HG02759 (cell line): ENCODE data around the gene APOL5.
"Not testable (repeated sequence)": the region's sequence is repeated elsewhere in the genome, so short reads cannot be mapped to it uniquely, and the experiment has no call there.

Source experiments
- ATAC-seq: cut with Tn5 transposase; IDR thresholded peaks from one replicate; pipeline ENCODE4 v1.9.1; 2021; ENCODE audit warnings: mild to moderate bottlenecking, moderate library complexity; ENCODE audit not compliant: unreplicated experiment

Gene APOL5

DNA sequence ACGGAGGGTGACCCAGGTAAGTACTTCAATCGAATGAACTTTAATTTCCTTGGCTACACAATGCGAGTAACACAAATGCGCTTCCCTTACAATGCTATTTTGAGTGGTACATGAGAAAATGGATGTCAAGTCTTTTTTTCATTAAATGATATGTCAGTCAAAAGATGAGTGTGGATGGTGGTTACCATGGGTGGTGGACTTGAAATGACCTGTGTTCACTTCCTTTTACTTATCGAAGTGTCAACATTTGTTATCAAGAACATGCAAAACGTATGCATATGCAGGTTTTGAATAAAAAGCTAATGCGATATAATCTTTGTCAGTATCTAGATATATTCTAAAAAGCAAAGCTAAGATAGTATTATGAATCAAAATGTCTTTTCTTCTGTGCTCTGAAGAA is 8.8 kb upstream of the APOL5 start:
- ATAC-seq, result no peak

GRCh38 chr22:35711336-35711735 is 6.3 kb upstream of the APOL5 start:
- no peak for ATAC-seq

DNA sequence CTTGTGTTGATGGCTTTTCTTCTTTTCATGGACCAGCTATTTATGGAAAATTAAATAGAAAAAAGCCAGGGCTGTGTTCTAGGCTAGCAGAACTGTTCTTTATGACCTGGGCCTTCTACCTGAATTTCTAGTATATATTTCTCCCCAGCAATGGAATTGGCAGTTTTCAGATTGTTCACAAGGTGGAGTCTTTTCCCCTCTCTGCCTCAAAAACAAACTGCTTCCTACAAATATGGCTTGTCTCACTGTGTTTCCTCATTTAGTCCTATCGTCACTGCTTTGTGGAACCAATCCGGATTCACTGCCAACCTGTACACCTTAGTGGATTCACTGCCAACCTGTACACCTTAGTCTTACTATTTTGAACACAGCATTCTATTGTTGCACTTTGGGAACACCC is 5.0 kb upstream of the APOL5 start:
- ATAC-seq, result no peak

DNA sequence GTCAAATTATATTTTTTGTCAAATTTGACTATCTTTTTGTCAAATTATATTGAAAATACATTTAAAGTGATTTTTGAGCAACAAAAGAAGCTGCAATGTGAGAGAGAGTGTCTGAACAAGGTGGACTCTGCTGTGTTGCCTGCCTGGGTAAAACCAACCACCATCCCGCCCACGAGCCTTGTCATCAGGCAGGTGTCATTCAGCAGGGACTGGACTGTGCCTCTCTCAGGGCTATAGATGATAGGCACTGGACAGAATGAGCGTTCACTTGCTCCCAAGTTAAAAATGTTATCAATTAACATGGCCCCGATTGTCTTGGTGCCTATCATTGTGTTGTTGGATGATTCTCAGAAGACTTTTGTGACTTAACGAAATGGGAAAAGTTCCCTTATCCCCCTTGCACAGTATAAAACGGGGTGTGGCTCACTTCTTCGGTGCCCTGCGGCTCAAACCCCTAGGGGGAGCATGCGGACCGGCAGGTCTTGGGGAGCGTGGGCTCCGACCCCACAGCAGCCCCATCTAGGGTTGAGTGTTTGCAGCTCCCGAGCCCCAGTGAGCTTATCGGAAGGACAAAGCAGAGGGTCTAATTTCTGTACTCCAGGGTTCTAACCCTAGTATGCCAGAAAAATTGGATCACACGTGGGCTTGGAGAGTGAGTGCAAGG is 1.7 kb downstream of the APOL5 start:
- no peak for ATAC-seq

DNA sequence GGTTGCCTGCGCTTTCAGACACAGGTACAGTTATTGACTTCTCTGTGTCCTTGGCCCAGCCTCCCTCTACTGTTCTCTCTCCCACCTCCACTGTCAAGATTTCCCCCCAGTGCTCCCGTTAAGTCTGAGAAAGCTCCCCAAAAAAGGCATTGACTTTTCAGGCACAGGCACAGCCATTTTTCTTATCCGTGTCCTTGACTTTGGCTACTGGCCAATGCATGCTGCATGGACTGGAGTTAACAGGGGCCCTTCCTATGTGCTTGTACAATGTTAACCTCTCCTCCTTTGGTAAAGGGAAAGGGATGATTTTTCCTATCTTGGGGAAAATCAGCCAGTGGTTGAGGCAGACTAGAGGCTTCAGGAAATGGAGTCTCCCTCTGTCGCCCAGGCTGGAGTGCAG is 4.3 kb downstream of the APOL5 start:
- no peak for ATAC-seq

DNA sequence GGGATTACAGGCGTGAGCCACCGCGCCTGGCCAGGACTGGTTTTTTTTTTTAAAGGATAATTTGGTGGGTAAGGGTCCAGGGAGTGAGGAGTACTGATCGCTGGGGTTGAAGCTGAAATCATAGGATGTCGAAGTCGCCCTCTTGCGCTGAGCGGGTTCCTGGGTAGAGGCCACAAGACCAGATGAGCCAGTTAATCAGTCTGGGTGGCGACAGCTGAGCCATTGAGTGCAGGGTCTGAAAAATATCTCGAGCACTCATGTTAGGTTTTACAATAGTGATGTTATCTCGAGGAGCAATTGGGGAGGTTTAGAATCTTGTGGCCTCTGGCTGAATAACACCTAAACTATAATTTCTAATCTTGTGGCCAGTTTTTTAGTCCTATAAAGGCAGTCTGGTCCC is 7.8 kb downstream of the APOL5 start:
- ATAC-seq, result no peak

- ATAC-seq, result no peak
These were observed 8.7 kb downstream of the APOL5 start for GRCh38 chr22:35726398-35726797.

DNA sequence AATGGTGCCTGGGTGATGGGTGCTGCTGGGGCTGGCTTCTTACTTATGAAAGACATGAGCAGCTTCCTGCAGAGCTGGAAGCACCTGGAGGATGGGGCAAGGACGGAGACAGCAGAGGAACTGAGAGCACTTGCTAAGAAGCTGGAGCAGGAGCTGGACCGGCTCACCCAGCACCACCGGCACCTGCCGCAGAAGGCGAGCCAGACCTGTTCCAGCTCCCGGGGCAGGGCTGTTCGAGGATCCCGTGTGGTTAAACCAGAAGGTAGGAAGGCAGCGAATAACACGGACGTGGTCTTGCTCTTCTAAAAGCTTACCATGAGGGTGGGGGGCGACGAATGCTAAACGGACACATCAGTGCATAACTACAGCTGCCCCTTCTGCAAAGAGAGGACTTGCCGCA is 9.3 kb downstream of the APOL5 start:
- ATAC-seq, result no peak

- ATAC-seq, result no peak
These were observed 9.8 kb downstream of the APOL5 start for GRCh38 chr22:35727436-35727835.

DNA sequence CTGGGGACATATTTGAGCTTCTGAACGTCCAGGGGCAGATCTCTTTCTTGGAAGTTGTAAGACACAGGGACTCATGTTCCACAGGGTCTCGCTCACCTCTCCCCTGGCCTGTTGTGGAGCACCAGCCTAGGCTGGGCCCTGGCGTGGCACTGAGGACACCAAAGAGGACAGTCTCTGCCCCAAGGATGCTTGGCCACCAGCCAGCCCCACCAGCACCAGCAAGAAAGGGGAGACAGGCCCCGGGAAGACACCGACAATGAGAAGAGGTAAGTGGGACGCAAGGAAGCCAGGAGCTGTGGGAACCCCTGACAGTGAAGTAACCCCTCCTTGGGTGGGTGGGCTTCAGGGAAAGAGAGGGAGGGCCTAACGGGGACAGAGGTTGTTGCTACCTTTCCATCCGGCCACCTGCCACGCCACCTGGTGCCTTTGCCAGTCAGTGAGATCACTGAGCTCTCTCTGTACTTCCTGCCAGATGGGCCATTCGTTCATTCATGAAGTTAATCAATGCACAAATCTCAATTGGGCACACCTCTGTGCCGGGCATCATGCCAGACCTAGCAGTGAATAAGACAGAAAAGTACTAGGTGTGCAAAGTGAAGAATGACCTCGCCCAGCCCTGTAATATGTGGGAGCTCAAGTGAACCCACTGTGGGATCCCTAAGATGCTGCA is 11.1 kb downstream of the APOL5 start:
- no peak for ATAC-seq

DNA sequence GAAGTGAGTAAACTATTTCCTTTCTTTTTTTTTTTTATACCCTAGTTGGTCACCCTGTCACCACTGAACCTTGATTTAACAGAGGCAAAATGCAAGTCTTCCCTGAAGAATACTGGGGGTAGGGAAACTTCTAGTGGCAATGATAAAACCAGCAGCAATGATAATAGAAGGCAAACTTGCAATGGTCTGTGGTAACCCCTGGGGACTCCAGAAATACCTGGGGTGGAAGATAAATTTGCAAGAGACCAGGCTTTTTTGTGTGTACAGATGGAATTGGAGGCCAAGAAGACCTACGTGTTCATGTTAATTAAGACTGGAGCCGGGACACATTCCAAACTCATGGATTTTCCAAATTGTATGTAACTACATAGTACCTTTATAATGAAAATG is 11.6 kb downstream of the APOL5 start:
- no peak for ATAC-seq

DNA sequence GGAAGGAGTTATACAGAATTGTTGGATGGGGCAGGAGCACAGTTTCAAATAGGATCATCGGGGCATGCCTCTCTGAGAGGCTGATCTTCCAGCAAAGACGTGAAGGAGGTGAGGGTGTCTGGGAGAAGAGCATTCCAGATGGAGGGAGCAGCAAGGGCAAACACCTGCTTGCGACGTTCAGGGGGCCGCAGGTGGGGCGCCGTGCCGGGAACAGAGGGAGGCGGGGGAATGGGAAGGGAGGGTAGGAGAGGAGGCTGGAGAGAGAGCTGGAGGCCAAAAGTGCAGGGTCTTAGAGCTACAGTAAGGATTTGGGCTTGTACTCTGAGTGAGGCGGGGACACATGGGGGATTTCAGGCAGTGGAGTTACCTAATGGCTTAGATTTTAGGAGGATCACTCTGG is 13.6 kb downstream of the APOL5 start:
- ATAC-seq, result no peak

GRCh38 chr22:35732116-35732515 is 14.4 kb downstream of the APOL5 start:
- no peak for ATAC-seq

DNA sequence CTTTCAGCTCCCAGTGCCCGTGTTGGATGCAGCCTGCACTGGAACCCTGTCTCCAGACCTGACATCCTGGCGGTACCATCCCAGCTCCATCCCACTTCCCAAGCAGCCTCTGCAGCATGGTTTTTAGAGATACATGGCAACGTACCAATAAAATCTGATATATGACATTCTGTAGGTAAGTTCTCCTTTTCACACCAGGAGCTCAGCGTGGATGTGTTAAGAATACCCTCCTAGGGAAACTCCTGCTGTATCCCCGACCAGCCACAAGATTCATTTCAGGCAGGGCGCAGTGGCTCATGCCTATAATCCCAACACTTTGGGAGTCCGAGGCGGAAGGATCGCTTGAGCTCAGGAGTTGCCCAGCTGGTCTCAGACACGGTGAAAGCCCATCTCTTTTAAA is 15.4 kb downstream of the APOL5 start:
- ATAC-seq, result no peak

DNA sequence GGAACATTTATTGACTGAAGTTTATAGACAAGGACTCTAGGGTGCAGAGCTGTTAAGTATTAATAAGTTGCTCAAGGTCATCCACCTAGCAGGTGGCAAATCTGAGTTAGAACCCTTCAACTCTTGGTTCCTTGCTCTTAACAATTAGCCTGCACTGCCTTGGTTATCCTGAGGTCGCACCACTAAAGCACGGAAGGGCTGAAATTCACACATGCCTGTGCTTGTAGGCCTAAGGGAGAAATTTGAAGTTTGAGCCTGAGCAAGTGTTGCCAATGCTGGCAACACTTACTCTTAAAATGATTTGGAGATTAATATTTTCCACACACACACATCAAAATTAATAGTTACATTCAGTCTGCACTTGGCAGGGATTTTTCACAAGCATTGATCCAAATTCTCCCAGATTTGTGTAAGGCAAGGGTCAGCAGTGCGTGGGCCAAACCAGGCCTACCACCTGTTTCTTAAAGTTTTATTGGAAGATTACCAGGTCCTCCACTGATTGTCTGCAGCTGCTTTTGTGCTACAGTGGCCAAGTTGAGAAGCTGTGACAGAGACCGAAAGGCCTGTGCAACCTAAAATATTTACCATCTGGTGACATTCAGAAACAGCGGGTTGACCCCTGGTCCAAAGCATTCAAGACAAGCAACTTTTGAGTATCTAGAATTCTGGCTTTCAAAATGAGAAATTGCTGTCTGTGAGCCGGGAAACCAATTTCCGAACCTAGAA is 16.3 kb downstream of the APOL5 start:
- no peak for ATAC-seq

- ATAC-seq, result no peak
These were observed 16.8 kb downstream of the APOL5 start for GRCh38 chr22:35734517-35734827.

DNA sequence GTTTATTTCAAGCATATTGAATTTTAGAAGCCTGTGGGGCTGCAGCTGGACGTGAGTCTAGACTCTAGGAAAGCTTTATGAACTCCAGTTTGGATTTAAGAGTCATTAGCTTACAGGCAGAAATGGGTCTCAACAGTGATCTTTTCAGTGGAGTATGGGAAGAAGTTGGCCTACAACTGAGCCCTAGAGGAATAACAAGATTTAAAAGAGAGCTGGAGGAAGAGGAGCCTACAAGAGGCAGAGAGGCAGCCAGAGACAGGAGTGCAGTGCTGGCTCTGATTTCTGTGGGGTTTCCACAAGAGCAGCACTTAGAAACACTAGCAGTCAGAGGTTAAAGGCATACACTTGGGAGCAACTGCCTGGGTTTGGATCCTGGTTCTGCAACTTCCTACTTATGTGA is 17.9 kb downstream of the APOL5 start:
- no peak for ATAC-seq

DNA sequence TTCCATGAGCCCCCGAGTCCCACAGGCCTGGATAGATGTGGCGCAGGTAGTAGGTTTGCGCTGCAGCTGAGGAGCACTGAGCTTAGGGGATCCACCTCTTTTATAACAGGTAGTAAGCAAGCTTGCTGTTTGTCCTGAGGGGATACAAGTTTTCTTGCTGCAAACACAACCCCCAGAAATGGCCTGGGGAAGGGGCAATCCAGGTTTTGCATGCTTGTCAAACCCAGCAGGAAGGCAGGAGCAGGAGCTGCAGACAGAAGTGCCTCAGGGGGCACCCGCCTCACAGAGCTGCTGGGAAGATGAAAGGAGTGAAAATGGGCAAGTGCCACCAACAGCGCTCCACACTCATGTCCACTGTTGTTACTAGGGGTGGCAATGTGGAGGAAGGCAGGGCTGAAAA is 18.5 kb downstream of the APOL5 start:
- no peak for ATAC-seq

DNA sequence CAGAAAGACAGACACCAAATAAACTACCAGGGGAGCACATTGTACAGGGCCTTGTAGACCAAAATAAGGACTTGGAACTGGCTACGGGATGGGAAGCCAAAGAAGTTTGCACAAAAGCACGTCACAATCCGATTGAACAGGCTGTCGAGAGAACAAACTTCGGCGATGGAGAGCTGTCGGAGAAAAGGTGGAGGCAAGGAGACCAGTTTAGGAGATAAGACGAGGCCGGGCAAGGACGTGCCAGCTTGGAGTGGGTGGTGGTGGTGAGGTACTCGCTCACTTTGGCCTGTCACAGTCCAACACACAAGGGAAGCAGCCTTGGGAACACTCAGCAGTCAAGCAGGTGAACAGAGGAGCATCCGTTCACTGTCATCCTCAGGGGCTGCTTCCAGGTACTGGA is 19.0 kb downstream of the APOL5 start:
- no peak for ATAC-seq

GRCh38 chr22:35737886-35738285 is 20.2 kb downstream of the APOL5 start:
- not testable (repeated sequence) for ATAC-seq

DNA sequence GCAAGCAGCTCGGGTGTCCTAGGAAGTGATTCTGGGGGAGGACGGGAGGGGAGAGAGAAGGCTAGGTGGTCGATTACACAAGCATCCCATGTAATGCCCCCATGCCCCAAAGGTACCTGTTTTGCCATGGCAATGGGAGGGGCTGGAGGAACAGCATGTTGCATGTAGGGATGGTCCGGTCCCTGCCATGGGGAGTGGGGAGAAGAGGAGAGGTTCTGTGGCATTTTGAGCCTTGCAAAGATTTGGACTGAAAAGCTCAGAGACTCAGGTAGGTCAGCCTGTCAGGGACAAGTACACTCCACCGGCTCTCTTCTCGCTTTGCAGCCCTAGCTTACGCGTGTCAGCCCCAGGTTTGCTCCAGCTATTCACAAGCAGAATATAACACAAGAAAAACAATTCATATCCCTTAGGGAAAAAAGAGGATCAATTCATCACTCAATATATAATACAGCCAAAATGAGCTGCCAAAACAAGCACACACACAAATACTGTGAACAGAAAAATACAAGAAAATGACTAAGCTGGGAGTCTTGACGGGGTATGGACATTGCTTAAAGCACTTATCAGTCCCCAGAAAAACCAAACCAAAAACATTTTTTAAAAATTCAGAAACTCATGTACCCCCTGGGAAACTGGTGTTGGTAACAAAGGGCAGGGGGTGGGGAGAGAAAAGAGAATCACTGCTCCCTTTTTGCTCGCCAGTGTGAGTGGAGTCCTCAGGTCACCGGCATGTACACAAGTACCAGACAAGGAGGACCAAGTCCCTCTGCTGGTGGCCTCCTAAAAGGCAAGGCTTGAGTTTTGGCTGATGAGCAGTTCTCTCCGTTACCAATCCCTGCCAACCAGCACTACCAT is 21.6 kb downstream of the APOL5 start:
- no peak for ATAC-seq
